K562 (cell line): ENCODE results near the gene SFN. TPM values are rescaled to one million over a fixed set of nuclear protein-coding genes. Genes with fewer than 3 reads are reported as not detected.

Experiments
- ADNP ChIP-seq: fragments of 200-800 bp; sonication (Bioruptor generic); IDR thresholded peaks from 2 replicates; pipeline ENCODE4 v1.6.1; 2016; ENCODE audit warnings: missing genetic modification characterization, missing compliant biosample characterization
- CCNT2 ChIP-seq: IDR thresholded peaks from 2 replicates; pipeline ENCODE4 v1.6.1; 2011; ENCODE audit warnings: borderline replicate concordance, low read depth, mild to moderate bottlenecking, moderate library complexity, mixed read lengths, low read length; ENCODE audit not compliant: insufficient read length; ENCODE audit errors: extremely low read depth
- CHD4 ChIP-seq: fragments of 200-600 bp; sonication (generic); IDR thresholded peaks from 3 replicates; pipeline ENCODE4 v1.6.1; 2012; ENCODE audit warnings: low read depth, mild to moderate bottlenecking, mixed read lengths, low read length, inconsistent platforms; ENCODE audit not compliant: insufficient read depth, insufficient replicate concordance, poor library complexity, severe bottlenecking
- FOXJ3 ChIP-seq: sonication (generic); formaldehyde crosslinking; IDR thresholded peaks from 2 replicates; pipeline ENCODE4 v1.4.0; 2020; ENCODE audit warnings: mild to moderate bottlenecking, missing genetic modification reagents
- GMEB1 ChIP-seq: fragments of 250-450 bp; sonication (Bioruptor Pico); IDR thresholded peaks from 2 replicates; pipeline ENCODE4 v1.4.0; 2020; ENCODE audit warnings: mild to moderate bottlenecking
- HDAC2 ChIP-seq: fragments of 450-650 bp; IDR thresholded peaks from 2 replicates; pipeline ENCODE4 v1.6.1; 2016; ENCODE audit warnings: mild to moderate bottlenecking
- HINFP ChIP-seq: fragments of 450-650 bp; conservative IDR thresholded peaks from 2 replicates; pipeline ENCODE4 v1.6.1; 2016; ENCODE audit warnings: missing genetic modification characterization, low read depth, mild to moderate bottlenecking, control low read depth, missing compliant biosample characterization
- JUN ChIP-seq, 2 experiments: sonication (generic) in 1 of 2; formaldehyde crosslinking in 1 of 2; IDR thresholded peaks; 2 replicates each; pipeline versions ENCODE4 v1.6.1 to v1.8.0; 2012 to 2022; ENCODE audit warnings: borderline replicate concordance in 2 of 2, mild to moderate bottlenecking in 2 of 2, improper control_type of control experiment in 1 of 2, low read depth in 1 of 2, low read length in 1 of 2, missing genetic modification reagents in 1 of 2
- KLF13 ChIP-seq: fragments of 450-650 bp; IDR thresholded peaks from 2 replicates; pipeline ENCODE4 v1.6.1; 2016; ENCODE audit warnings: missing genetic modification characterization, low read depth, mild to moderate bottlenecking, missing compliant biosample characterization, moderate library complexity, borderline replicate concordance
- MTF1 ChIP-seq: fragments of 250-450 bp; sonication (Bioruptor Pico); IDR thresholded peaks from 2 replicates; pipeline ENCODE4 v1.9.0; 2021; ENCODE audit warnings: moderate library complexity, mild to moderate bottlenecking, inconsistent platforms, borderline replicate concordance
- PHB ChIP-seq: fragments of 250-450 bp; sonication (Bioruptor Pico); IDR thresholded peaks from 2 replicates; pipeline ENCODE4 v1.5.0; 2021
- SP1 ChIP-seq: sonication (generic); formaldehyde crosslinking; IDR thresholded peaks from 2 replicates; pipeline ENCODE4 v1.8.1; 2022; ENCODE audit warnings: mild to moderate bottlenecking, missing genetic modification reagents
- SUPT5H ChIP-seq: fragments of 450-650 bp; IDR thresholded peaks from 2 replicates; pipeline ENCODE4 v1.6.1; 2016
- TRIM28 ChIP-seq: fragments of 450-650 bp; IDR thresholded peaks from 2 replicates; pipeline ENCODE4 v1.6.1; 2017
- ZBTB7A ChIP-seq: IDR thresholded peaks from 2 replicates; pipeline ENCODE4 v1.6.1; 2011; ENCODE audit warnings: low read depth, mild to moderate bottlenecking, low read length, moderate library complexity, borderline replicate concordance; ENCODE audit not compliant: control insufficient read depth
- ZNF239 ChIP-seq: fragments of 250-450 bp; sonication (Bioruptor Pico); IDR thresholded peaks from 2 replicates; pipeline ENCODE4 v1.4.0; 2020; ENCODE audit warnings: mild to moderate bottlenecking
- ZNF431 ChIP-seq: sonication (generic); formaldehyde crosslinking; IDR thresholded peaks from 2 replicates; pipeline ENCODE4 v1.8.0; 2022; ENCODE audit warnings: mild to moderate bottlenecking, missing genetic modification reagents
- ZNF609 ChIP-seq: sonication (generic); formaldehyde crosslinking; IDR thresholded peaks from 2 replicates; pipeline ENCODE4 v1.8.1; 2023; ENCODE audit warnings: missing genetic modification reagents, mild to moderate bottlenecking, borderline replicate concordance
- ZNF830 ChIP-seq: fragments of 250-450 bp; sonication (Bioruptor Pico); IDR thresholded peaks from 2 replicates; pipeline ENCODE4 v1.5.0; 2021; ENCODE audit warnings: mild to moderate bottlenecking
- polyA plus RNA-seq, 8 experiments: library from polyadenylated mRNA; depleted of rRNA in 4 of 8; stranded (reverse) in 5 of 8; unstranded in 3 of 8; fragments of >200 nt; fragmentation: Nextera tagmentation in 2 of 8; fragmentation: Illumina TruSeq in 1 of 8; extraction: Ambion mirVana in 2 of 8; extraction: Trizol in 1 of 8; gene quantifications; 2 replicates each; pipeline versions ENCODE4 v1.2.1 to v1.2.3, GENCODE V29; 2011 to 2014; ENCODE audit warnings: inconsistent platforms in 1 of 8, missing spikeins in 1 of 8
- total RNA-seq, 7 experiments: library from RNA; depleted of rRNA in 6 of 7; stranded (reverse); fragments of >200 nt in 6 of 7; fragmentation: Illumina TruSeq in 2 of 7; extraction: Trizol in 2 of 7; gene quantifications; 2 replicates each; pipeline versions ENCODE4 v1.2.1 to v1.2.3, GENCODE V29; 2011 to 2021; ENCODE audit warnings: low replicate concordance in 1 of 7

SFN gene
- total and polyA plus RNA-seq, 9 of the 15 experiments (the other 6 are each of a cell fraction or from before 2014, with no cell fraction given), result 0.10 to 3.8 (median 2.0) TPM

GRCh38 chr1:26862781-26863684 is at the start of gene SFN (continued):
- TF ChIP-seq HINFP (tag), result no peak
- no peak for TF ChIP-seq ZNF239
- no peak for TF ChIP-seq TRIM28
- TF ChIP-seq HDAC2, result peak; percentile 54; the same call in 1 of the 2 replicates
- peak; percentile 50; the same call in 1 of the 2 replicates for TF ChIP-seq ZBTB7A
- no peak for TF ChIP-seq KLF13 (tag)
- no peak for TF ChIP-seq SUPT5H
- no peak for TF ChIP-seq ZNF830
- no peak for TF ChIP-seq FOXJ3
- TF ChIP-seq JUN (IDR thresholded peaks at IDR 0.05; ENCODE audit: borderline replicate concordance, low read depth, low read length), result peak; percentile 83
- TF ChIP-seq JUN (CRISPR knock-in tag; IDR thresholded peaks at IDR 0.05; ENCODE audit: borderline replicate concordance), result no peak
- TF ChIP-seq MTF1, result no peak
- TF ChIP-seq SP1 (CRISPR knock-in tag), result 0 out of 2 replicates have a peak, but pooled peaks have one; percentile 37
- no peak for TF ChIP-seq ADNP (tag)
- no peak for TF ChIP-seq CHD4
- TF ChIP-seq GMEB1 (CRISPR knock-in tag), result no peak
- TF ChIP-seq ZNF609 (CRISPR knock-in tag), result no peak
- no peak for TF ChIP-seq ZNF431 (CRISPR knock-in tag)
- TF ChIP-seq CCNT2, result no peak
- TF ChIP-seq PHB, result no peak
